Measurements from ENCODE around the gene HOMER2.

GRCh38 chr15:82930461-82930860 lies 22.1 kb downstream of the HOMER2 start:
- TF ChIP-seq CTCF (IDR thresholded peaks at IDR 0.05; ENCODE audit: low read depth, low read length, poor library complexity, severe bottlenecking) = no peak
- TF ChIP-seq EZH2phosphoT487 (IDR thresholded peaks at IDR 0.05; ENCODE audit: borderline replicate concordance, low read length) = no peak
